ENCODE measurements around the gene ZGLP1. TPM values are rescaled to one million over a fixed set of nuclear protein-coding genes. Genes with fewer than 3 reads are reported as not detected.

Gene ZGLP1
- total and polyA plus RNA-seq, 2 of the 13 experiments (the other 11 are each of a cell fraction or from before 2014, with no cell fraction given): 2.4 to 3.0 TPM

DNA sequence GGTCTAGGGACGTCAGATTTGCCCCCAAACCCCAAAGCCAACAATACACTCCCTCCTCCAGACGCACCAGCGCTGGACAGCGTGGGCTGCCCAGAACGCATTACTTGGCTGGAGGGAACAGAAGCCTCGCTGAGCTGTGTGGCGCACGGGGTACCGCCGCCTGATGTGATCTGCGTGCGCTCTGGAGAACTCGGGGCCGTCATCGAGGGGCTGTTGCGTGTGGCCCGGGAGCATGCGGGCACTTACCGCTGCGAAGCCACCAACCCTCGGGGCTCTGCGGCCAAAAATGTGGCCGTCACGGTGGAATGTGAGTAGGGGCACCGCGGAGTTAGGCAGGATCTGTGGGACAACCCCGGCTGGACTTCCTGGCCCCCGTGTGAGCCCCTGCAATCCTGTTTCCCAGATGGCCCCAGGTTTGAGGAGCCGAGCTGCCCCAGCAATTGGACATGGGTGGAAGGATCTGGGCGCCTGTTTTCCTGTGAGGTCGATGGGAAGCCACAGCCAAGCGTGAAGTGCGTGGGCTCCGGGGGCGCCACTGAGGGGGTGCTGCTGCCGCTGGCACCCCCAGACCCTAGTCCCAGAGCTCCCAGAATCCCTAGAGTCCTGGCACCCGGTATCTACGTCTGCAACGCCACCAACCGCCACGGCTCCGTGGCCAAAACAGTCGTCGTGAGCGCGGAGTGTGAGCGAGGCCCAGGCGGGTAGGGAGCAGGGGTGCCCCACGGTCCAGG lies 15.8 kb downstream of the ZGLP1 start:
- no peak overlapping the region for H2AFZ ChIP-seq (ENCODE audit: low read length)
- H3K79me2 ChIP-seq (ENCODE audit: insufficient read depth, low read length): no peaks in the 10 kb centered on the region
- CTCF ChIA-PET (ENCODE audit: low intra/inter-chr PET ratio, low total read pairs): no interaction called here
- no peaks in the 10 kb centered on the region for H4K20me1 ChIP-seq (ENCODE audit: insufficient read depth, low read length)
- intact Hi-C loops (cut with micrococcal nuclease; ENCODE audit: unreplicated experiment): loop anchor here (2.0 kb wide), 1 partner anchor 39 kb away; the partner anchor contains the start of gene RAVER1
- no peaks in the 10 kb centered on the region for H3K9me3 ChIP-seq (ENCODE audit: low read length)
- FAIRE-seq (no peak), DNase-seq (ENCODE audit: low spot score) (no peak), ATAC-seq (no peak)
- BruUV-seq (replicated peaks): no TSS peak
- no peak overlapping the region for H3K4me3 ChIP-seq (replicated peaks in 1 of 3; ENCODE audit: insufficient read depth in 1 of 3, low read depth in 2 of 3, low read length in 3 of 3)
- in situ Hi-C loops (cut with HindIII; ENCODE audit: extremely low pct_ligation_motif_present, low pct_unique_long_range_greater_than_20kb): no loop called here
- POLR2A ChIA-PET: no interaction called here
- H3K4me2 ChIP-seq (ENCODE audit: low read depth, low read length): no peak overlapping the region
- 96% methylated on average over 14 of the region's 49 CpGs for WGBS (ENCODE audit: low lambda C conversion rate)
- H3K27ac ChIP-seq (ENCODE audit: extremely low read length, insufficient read depth, low read length): no peak overlapping the region
- no peak overlapping the region for H3K9ac ChIP-seq (ENCODE audit: insufficient read depth, low read depth, low read length)
- H3K27me3 ChIP-seq (ENCODE audit: control insufficient read depth in 1 of 2, insufficient read depth in 2 of 2, low read length in 2 of 2): peaks cover 0 to 20% of the 10 kb centered on the region in 2 experiments; a peak in 3 of 5 replicates
- no peaks in the 10 kb centered on the region for H3K36me3 ChIP-seq (replicated peaks in 1 of 2; ENCODE audit: control insufficient read depth in 1 of 2, insufficient read depth in 2 of 2, low read length in 2 of 2)
- peaks cover 49% of the 10 kb centered on the region for H3K4me1 ChIP-seq (ENCODE audit: insufficient read depth, low read length)
- TF ChIP-seq GZF1 (CRISPR knock-in tag; IDR thresholded peaks at IDR 0.05): no peak
- TF ChIP-seq, protein P1, sequence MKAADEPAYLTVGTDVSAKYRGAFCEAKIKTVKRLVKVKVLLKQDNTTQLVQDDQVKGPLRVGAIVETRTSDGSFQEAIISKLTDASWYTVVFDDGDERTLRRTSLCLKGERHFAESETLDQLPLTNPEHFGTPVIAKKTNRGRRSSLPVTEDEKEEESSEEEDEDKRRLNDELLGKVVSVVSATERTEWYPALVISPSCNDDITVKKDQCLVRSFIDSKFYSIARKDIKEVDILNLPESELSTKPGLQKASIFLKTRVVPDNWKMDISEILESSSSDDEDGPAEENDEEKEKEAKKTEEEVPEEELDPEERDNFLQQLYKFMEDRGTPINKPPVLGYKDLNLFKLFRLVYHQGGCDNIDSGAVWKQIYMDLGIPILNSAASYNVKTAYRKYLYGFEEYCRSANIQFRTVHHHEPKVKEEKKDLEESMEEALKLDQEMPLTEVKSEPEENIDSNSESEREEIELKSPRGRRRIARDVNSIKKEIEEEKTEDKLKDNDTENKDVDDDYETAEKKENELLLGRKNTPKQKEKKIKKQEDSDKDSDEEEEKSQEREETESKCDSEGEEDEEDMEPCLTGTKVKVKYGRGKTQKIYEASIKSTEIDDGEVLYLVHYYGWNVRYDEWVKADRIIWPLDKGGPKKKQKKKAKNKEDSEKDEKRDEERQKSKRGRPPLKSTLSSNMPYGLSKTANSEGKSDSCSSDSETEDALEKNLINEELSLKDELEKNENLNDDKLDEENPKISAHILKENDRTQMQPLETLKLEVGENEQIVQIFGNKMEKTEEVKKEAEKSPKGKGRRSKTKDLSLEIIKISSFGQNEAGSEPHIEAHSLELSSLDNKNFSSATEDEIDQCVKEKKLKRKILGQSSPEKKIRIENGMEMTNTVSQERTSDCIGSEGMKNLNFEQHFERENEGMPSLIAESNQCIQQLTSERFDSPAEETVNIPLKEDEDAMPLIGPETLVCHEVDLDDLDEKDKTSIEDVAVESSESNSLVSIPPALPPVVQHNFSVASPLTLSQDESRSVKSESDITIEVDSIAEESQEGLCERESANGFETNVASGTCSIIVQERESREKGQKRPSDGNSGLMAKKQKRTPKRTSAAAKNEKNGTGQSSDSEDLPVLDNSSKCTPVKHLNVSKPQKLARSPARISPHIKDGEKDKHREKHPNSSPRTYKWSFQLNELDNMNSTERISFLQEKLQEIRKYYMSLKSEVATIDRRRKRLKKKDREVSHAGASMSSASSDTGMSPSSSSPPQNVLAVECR (CRISPR knock-in tag; IDR thresholded peaks at IDR 0.05; ENCODE audit: borderline replicate concordance): no peak
- TF ChIP-seq ZNF251 (CRISPR knock-in tag; IDR thresholded peaks at IDR 0.05): no peak
- TF ChIP-seq, protein P2, sequence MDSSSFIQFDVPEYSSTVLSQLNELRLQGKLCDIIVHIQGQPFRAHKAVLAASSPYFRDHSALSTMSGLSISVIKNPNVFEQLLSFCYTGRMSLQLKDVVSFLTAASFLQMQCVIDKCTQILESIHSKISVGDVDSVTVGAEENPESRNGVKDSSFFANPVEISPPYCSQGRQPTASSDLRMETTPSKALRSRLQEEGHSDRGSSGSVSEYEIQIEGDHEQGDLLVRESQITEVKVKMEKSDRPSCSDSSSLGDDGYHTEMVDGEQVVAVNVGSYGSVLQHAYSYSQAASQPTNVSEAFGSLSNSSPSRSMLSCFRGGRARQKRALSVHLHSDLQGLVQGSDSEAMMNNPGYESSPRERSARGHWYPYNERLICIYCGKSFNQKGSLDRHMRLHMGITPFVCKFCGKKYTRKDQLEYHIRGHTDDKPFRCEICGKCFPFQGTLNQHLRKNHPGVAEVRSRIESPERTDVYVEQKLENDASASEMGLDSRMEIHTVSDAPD (CRISPR knock-in tag; IDR thresholded peaks at IDR 0.05): no peak
- TF ChIP-seq SKI (IDR thresholded peaks at IDR 0.05; ENCODE audit: partially characterized antibody): no peak
- no peak for TF ChIP-seq SMC3 (IDR thresholded peaks at IDR 0.05; ENCODE audit: low read length)
- TF ChIP-seq STAT5B (CRISPR knock-in tag; IDR thresholded peaks at IDR 0.05): no peak
- TF ChIP-seq, protein P3, sequence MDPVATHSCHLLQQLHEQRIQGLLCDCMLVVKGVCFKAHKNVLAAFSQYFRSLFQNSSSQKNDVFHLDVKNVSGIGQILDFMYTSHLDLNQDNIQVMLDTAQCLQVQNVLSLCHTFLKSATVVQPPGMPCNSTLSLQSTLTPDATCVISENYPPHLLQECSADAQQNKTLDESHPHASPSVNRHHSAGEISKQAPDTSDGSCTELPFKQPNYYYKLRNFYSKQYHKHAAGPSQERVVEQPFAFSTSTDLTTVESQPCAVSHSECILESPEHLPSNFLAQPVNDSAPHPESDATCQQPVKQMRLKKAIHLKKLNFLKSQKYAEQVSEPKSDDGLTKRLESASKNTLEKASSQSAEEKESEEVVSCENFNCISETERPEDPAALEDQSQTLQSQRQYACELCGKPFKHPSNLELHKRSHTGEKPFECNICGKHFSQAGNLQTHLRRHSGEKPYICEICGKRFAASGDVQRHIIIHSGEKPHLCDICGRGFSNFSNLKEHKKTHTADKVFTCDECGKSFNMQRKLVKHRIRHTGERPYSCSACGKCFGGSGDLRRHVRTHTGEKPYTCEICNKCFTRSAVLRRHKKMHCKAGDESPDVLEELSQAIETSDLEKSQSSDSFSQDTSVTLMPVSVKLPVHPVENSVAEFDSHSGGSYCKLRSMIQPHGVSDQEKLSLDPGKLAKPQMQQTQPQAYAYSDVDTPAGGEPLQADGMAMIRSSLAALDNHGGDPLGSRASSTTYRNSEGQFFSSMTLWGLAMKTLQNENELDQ (CRISPR knock-in tag; IDR thresholded peaks at IDR 0.05; ENCODE audit: borderline replicate concordance): no peak
- TF ChIP-seq MBNL3 (CRISPR knock-in tag; conservative IDR thresholded peaks at IDR 0.05): no peak
- TF ChIP-seq GFI1 (CRISPR knock-in tag; IDR thresholded peaks at IDR 0.05; ENCODE audit: borderline replicate concordance): no peak
- no peak for TF ChIP-seq ZNF136 (CRISPR knock-in tag; IDR thresholded peaks at IDR 0.05; ENCODE audit: low read depth)
- TF ChIP-seq ZFAT (CRISPR knock-in tag; conservative IDR thresholded peaks at IDR 0.05): no peak
- TF ChIP-seq TBP (CRISPR knock-in tag; IDR thresholded peaks at IDR 0.05): no peak
- no peak for TF ChIP-seq FLYWCH1 (CRISPR knock-in tag; IDR thresholded peaks at IDR 0.05)
- no peak for TF ChIP-seq CBX2 (IDR thresholded peaks at IDR 0.05; ENCODE audit: low read depth, low read length)
- no peak for TF ChIP-seq CBX2 (CRISPR knock-in tag; IDR thresholded peaks at IDR 0.05; ENCODE audit: low read depth)
- no peak for TF ChIP-seq ZNF891 (CRISPR knock-in tag; IDR thresholded peaks at IDR 0.05)
- TF ChIP-seq MIXL1 (CRISPR knock-in tag; IDR thresholded peaks at IDR 0.05): no peak
- TF ChIP-seq GATAD1 (CRISPR knock-in tag; IDR thresholded peaks at IDR 0.05): no peak

All from HepG2 (cell line).